ENCODE results near the gene PRKCE. TPM values are rescaled to one million over a fixed set of nuclear protein-coding genes. Genes with fewer than 3 reads are reported as not detected.

The PRKCE gene
- total RNA-seq, 2 donors from 2014 or later: 7.3 to 20.8 TPM

DNA sequence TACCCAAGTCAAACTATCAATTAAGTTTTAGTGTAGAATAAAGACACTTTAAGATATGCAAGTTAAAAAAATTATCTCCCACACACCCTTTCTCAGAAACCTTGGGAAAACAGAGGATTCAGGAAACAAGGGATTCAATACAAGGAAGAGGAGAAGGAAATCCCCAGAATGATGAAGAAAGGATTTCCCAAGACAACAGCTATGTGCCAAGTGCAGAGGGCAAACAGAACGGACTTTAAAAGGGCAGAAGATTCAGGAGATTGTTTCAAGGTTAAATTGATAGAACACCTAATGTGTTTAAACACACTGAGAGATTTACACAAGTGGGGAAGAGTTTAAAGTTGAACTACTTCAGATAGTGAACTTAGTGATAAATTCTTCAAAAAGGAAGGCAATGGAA lies 574.3 kb downstream of the PRKCE start:
- no peak overlapping the region for H3K27ac ChIP-seq

GRCh38 chr2:46226620-46227019 lies 575.1 kb downstream of the PRKCE start:
- H3K4me1 ChIP-seq: peaks cover 19% of the 10 kb centered on the region
- ATAC-seq (no peak), DNase-seq (no peak)
- no peak overlapping the region for H3K4me3 ChIP-seq
- no peak overlapping the region for H3K27ac ChIP-seq
- TF ChIP-seq, protein P1, sequence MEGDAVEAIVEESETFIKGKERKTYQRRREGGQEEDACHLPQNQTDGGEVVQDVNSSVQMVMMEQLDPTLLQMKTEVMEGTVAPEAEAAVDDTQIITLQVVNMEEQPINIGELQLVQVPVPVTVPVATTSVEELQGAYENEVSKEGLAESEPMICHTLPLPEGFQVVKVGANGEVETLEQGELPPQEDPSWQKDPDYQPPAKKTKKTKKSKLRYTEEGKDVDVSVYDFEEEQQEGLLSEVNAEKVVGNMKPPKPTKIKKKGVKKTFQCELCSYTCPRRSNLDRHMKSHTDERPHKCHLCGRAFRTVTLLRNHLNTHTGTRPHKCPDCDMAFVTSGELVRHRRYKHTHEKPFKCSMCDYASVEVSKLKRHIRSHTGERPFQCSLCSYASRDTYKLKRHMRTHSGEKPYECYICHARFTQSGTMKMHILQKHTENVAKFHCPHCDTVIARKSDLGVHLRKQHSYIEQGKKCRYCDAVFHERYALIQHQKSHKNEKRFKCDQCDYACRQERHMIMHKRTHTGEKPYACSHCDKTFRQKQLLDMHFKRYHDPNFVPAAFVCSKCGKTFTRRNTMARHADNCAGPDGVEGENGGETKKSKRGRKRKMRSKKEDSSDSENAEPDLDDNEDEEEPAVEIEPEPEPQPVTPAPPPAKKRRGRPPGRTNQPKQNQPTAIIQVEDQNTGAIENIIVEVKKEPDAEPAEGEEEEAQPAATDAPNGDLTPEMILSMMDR (IDR thresholded peaks at IDR 0.05): no peak
- no peak for TF ChIP-seq POLR2A (IDR thresholded peaks at IDR 0.05)
- no peaks in the 10 kb centered on the region for H3K36me3 ChIP-seq (replicated peaks in 1 of 2; ENCODE audit: insufficient read depth in 1 of 2, low read depth in 2 of 2)
- H3K27me3 ChIP-seq: no peaks in the 10 kb centered on the region
- WGBS, 2 donors: 87 to 89% methylated on average over 6 of the region's 6 CpGs
- no peaks in the 10 kb centered on the region for H3K9me3 ChIP-seq
- intact Hi-C loops (cut with DNase I): no loop called here

More for the DNA sequence above, 574.3 kb downstream of the PRKCE start:
- intact Hi-C loops (cut with DNase I): no loop called here
- no peaks in the 10 kb centered on the region for H3K36me3 ChIP-seq (replicated peaks in 1 of 2; ENCODE audit: insufficient read depth in 1 of 2, low read depth in 2 of 2)
- H3K4me1 ChIP-seq: peaks cover 19% of the 10 kb centered on the region
- no peaks in the 10 kb centered on the region for H3K27me3 ChIP-seq
- 4 to 6% methylated on average over 1 of the region's 1 CpG for WGBS, 2 donors
- ATAC-seq (no peak), DNase-seq (no peak)
- TF ChIP-seq, protein P1 (IDR thresholded peaks at IDR 0.05): no peak
- no peak for TF ChIP-seq POLR2A (IDR thresholded peaks at IDR 0.05)
- no peaks in the 10 kb centered on the region for H3K9me3 ChIP-seq
- H3K4me3 ChIP-seq: no peak overlapping the region

DNA sequence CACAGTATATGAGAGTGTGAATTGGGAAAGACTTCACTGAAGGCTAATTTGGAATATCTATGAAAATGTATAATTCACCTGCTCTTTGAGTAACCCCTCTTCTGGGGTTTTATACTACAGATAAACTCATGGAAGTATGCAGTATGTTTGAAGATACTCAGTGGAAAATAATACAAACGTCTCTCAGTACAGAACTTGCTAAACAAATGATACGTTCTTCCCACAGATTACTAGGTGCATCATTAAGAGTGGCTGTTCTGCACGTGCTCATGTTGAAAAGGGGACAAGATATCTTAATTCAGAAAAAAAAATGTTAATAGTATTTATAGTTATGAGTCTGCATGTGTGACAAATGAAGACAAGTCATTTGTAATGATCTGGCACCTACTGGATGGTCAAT lies 575.5 kb downstream of the PRKCE start:
- Histone ChIP-seq H3K4me3 (no peak overlapping the region), H3K4me1 (peaks cover 19% of the 10 kb centered on the region), H3K36me3 (replicated peaks in 1 of 2; ENCODE audit: insufficient read depth in 1 of 2, low read depth in 2 of 2) (no peaks in the 10 kb centered on the region), H3K27ac (no peak overlapping the region), H3K9me3 (no peaks in the 10 kb centered on the region), H3K27me3 (no peaks in the 10 kb centered on the region)
- ATAC-seq: no peak
- DNase-seq: no peak
- no peak for TF ChIP-seq POLR2A (IDR thresholded peaks at IDR 0.05)
- TF ChIP-seq, protein P1 (IDR thresholded peaks at IDR 0.05): no peak
- 34 to 41% methylated on average over 3 of the region's 3 CpGs for WGBS, 2 donors
- intact Hi-C loops (cut with DNase I): no loop called here

DNA sequence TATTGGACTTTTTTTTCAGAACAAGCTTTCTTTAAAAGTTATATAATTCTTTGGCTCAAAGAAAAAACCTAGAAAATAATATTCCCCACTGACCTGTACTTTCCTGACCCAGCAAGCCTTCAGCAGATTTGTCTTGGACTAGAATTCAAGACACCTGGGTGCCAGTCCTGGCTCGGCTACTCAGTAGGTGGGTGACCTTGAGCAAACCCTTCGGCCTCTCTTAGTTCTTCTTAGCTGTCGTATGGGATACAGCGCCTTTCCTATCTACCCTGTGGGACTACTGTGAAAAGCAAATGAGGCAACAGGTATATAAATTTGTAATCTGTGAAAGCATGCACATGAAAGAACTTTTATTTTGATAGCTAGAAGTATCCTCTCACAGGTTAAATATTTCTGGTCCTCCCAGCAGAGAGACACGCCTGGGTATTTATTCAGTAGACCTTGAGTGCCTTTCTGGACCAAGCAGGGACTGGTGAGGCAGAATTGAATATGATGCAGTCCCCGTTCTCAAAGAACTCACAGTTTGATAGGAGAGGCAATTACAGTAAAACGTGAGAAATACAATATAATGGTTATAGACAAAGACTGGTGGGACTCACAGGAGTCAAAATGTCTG lies 576.3 kb downstream of the PRKCE start:
- Histone ChIP-seq H3K27me3 (no peaks in the 10 kb centered on the region), H3K4me3 (no peak overlapping the region), H3K9me3 (no peaks in the 10 kb centered on the region), H3K27ac (no peak overlapping the region), H3K4me1 (peaks cover 19% of the 10 kb centered on the region), H3K36me3 (replicated peaks in 1 of 2; ENCODE audit: insufficient read depth in 1 of 2, low read depth in 2 of 2) (no peaks in the 10 kb centered on the region)
- WGBS, 2 donors: 30 to 50% methylated on average over 7 of the region's 7 CpGs
- TF ChIP-seq, protein P1 (IDR thresholded peaks at IDR 0.05): no peak
- no peak for TF ChIP-seq POLR2A (IDR thresholded peaks at IDR 0.05)
- ATAC-seq (peak; percentile 10), DNase-seq (peak in 1 of 4 donors; percentile 32)
- intact Hi-C loops (cut with DNase I): no loop called here

All from body of pancreas (tissue), 4 donors.